ENCODE results near the gene C15orf39.

DNA sequence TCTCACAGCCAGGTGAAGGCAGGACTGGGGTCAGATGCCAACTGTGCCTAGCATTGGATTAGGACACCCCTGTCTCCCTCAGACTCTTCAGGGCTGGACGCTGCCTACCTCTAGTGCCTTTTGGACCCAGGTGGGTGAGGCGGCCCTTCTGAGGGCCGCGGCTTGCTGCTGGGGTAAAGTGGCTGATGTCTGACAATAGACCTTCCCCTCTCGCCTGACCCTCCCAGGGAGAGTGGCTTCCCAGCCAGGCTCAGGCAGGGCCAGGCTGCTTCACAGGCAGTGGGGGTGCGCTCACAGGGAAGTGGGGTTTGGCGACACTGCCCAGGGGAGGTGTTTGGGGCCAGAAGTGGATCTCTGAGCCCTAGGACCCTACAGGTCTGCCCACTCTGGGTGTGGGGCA is 43.3 kb upstream of the C15orf39 start:
- TF ChIP-seq, protein P1, sequence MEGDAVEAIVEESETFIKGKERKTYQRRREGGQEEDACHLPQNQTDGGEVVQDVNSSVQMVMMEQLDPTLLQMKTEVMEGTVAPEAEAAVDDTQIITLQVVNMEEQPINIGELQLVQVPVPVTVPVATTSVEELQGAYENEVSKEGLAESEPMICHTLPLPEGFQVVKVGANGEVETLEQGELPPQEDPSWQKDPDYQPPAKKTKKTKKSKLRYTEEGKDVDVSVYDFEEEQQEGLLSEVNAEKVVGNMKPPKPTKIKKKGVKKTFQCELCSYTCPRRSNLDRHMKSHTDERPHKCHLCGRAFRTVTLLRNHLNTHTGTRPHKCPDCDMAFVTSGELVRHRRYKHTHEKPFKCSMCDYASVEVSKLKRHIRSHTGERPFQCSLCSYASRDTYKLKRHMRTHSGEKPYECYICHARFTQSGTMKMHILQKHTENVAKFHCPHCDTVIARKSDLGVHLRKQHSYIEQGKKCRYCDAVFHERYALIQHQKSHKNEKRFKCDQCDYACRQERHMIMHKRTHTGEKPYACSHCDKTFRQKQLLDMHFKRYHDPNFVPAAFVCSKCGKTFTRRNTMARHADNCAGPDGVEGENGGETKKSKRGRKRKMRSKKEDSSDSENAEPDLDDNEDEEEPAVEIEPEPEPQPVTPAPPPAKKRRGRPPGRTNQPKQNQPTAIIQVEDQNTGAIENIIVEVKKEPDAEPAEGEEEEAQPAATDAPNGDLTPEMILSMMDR (conservative IDR thresholded peaks at IDR 0.05; ENCODE audit: low read depth, low read length) = no peak
- TF ChIP-seq EZH2 (IDR thresholded peaks at IDR 0.05; ENCODE audit: borderline replicate concordance, low read depth, low read length, poor library complexity, severe bottlenecking) = no peak
